ENCODE data around the gene CNTN1.

DNA sequence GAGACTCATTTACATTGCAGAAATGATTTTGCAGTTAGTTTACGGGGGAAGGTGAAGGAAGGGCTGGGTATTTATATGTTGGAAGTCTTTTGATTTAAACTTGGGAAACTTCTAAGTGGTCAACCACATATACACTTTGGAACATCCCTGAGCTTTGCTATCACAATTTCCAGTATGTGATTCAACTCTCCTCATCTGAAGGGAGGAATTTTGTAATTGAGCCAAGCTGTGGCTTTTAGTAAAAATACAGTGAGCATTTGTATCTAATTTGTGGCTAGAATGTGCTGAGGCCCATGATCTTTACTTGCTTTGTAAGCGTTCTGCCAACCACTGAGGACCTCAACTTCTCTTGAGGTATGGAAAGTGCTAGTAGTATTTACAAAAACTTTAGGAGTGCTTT is 260.8 kb downstream of the CNTN1 start:
- TF ChIP-seq CTCF (IDR thresholded peaks at IDR 0.05 in 8 of 11, conservative IDR thresholded peaks at IDR 0.05 in 3 of 11) (no peak), POLR2AphosphoS5 (IDR thresholded peaks at IDR 0.05) (no peak)
